H9 (cell line): ENCODE results near the gene DIPK1B. TPM values are rescaled to one million over a fixed set of nuclear protein-coding genes. Genes with fewer than 3 reads are reported as not detected.

Source experiments
- DNase-seq: peaks from one replicate; pipeline ENCODE4 v3.0.0-alpha.2; 2017
- H2AFZ ChIP-seq: one replicate; pipeline ENCODE4 v1.6.1; 2013; ENCODE audit warnings: mild to moderate bottlenecking, low read length, control low read depth, moderate library complexity
- H2AK5ac ChIP-seq: 2 replicates; pipeline ENCODE4 v1.6.1; 2013; ENCODE audit warnings: low read length, control low read depth, mixed read lengths; ENCODE audit not compliant: insufficient read length
- H2BK120ac ChIP-seq: one replicate; pipeline ENCODE4 v1.6.1; 2013; ENCODE audit warnings: low read depth, mild to moderate bottlenecking, low read length, control low read depth, inconsistent platforms; ENCODE audit not compliant: poor library complexity, severe bottlenecking
- H2BK12ac ChIP-seq: 2 replicates; pipeline ENCODE4 v1.6.1; 2013; ENCODE audit warnings: low read length, control low read depth, mixed read lengths, low read depth; ENCODE audit not compliant: insufficient read length
- H2BK15ac ChIP-seq: 2 replicates; pipeline ENCODE4 v1.6.1; 2013; ENCODE audit warnings: low read depth, low read length, control low read depth
- H2BK20ac ChIP-seq: one replicate; pipeline ENCODE4 v1.6.1; 2013; ENCODE audit warnings: low read depth, mild to moderate bottlenecking, low read length, control low read depth, inconsistent platforms; ENCODE audit not compliant: poor library complexity, severe bottlenecking
- H2BK5ac ChIP-seq: 2 replicates; pipeline ENCODE4 v1.6.1; 2013; ENCODE audit warnings: low read length, control low read depth, mixed read lengths; ENCODE audit not compliant: insufficient read length
- H3K14ac ChIP-seq: 2 replicates; pipeline ENCODE4 v1.6.1; 2013; ENCODE audit warnings: low read length, control low read depth; ENCODE audit not compliant: insufficient read depth
- H3K18ac ChIP-seq: 2 replicates; pipeline ENCODE4 v1.6.1; 2013; ENCODE audit warnings: low read depth, mild to moderate bottlenecking, mixed read lengths, low read length, control low read depth; ENCODE audit not compliant: insufficient read length
- H3K23ac ChIP-seq: 2 replicates; pipeline ENCODE4 v1.6.1; 2013; ENCODE audit warnings: low read length, control low read depth, mixed read lengths, low read depth; ENCODE audit not compliant: insufficient read length
- H3K23me2 ChIP-seq: 2 replicates; pipeline ENCODE4 v1.6.1; 2013; ENCODE audit warnings: low read depth, mild to moderate bottlenecking, mixed read lengths, low read length, control low read depth; ENCODE audit not compliant: insufficient read length, poor library complexity, severe bottlenecking
- H3K27ac ChIP-seq: 2 replicates; pipeline ENCODE4 v1.5.1; 2013; ENCODE audit warnings: low read length, control low read depth, mixed read lengths, low read depth; ENCODE audit not compliant: insufficient read length
- H3K27me3 ChIP-seq: 2 replicates; pipeline ENCODE4 v1.6.1; 2013; ENCODE audit warnings: low read length, control low read depth, inconsistent platforms; ENCODE audit not compliant: insufficient read depth
- H3K4ac ChIP-seq: 2 replicates; pipeline ENCODE4 v1.6.1; 2013; ENCODE audit warnings: low read depth, mild to moderate bottlenecking, control low read depth, inconsistent platforms, low read length, moderate library complexity
- H3K4me1 ChIP-seq: 2 replicates; pipeline ENCODE4 v1.6.1; 2013; ENCODE audit warnings: low read length, control low read depth, inconsistent platforms; ENCODE audit not compliant: insufficient read depth
- H3K4me2 ChIP-seq: 2 replicates; pipeline ENCODE4 v1.6.1; 2013; ENCODE audit warnings: low read length, control low read depth, mixed read lengths; ENCODE audit not compliant: insufficient read length, insufficient read depth
- H3K56ac ChIP-seq: 2 replicates; pipeline ENCODE4 v1.6.1; 2013; ENCODE audit warnings: low read depth, mild to moderate bottlenecking, mixed read lengths, low read length, control low read depth; ENCODE audit not compliant: insufficient read length
- H3K79me1 ChIP-seq: 2 replicates; pipeline ENCODE4 v1.6.1; 2013; ENCODE audit warnings: low read depth, mild to moderate bottlenecking, moderate library complexity, low read length, control low read depth, inconsistent platforms; ENCODE audit not compliant: insufficient read depth, poor library complexity, severe bottlenecking
- H3K79me2 ChIP-seq: 2 replicates; pipeline ENCODE4 v1.6.1; 2013; ENCODE audit warnings: low read length, control low read depth, inconsistent platforms; ENCODE audit not compliant: insufficient read depth
- H3K9ac ChIP-seq: 2 replicates; pipeline ENCODE4 v1.6.1; 2013; ENCODE audit warnings: low read length, control low read depth, mixed read lengths; ENCODE audit not compliant: insufficient read length; ENCODE audit errors: extremely low read depth
- H3K9me3 ChIP-seq: one replicate; pipeline ENCODE4 v1.6.1; 2013; ENCODE audit warnings: low read depth, low read length, inconsistent platforms; ENCODE audit not compliant: control insufficient read depth
- H3T11ph ChIP-seq: one replicate; pipeline ENCODE4 v1.6.1; 2013; ENCODE audit warnings: mild to moderate bottlenecking, low read length, control low read depth, inconsistent platforms
- H4K20me1 ChIP-seq: one replicate; pipeline ENCODE4 v1.6.1; 2013; ENCODE audit not compliant: control insufficient read depth, insufficient read length, insufficient read depth
- H4K5ac ChIP-seq: 2 replicates; pipeline ENCODE4 v1.6.1; 2013; ENCODE audit warnings: low read depth, mild to moderate bottlenecking, mixed read lengths, low read length, control low read depth; ENCODE audit not compliant: insufficient read length
- H4K8ac ChIP-seq: replicated peaks from 2 replicates; pipeline ENCODE4 v1.6.1; 2013; ENCODE audit warnings: low read length, control low read depth, mixed read lengths, low read depth; ENCODE audit not compliant: insufficient read length
- H4K91ac ChIP-seq: 2 replicates; pipeline ENCODE4 v1.6.1; 2013; ENCODE audit warnings: low read depth, mild to moderate bottlenecking, moderate library complexity, mixed read lengths, low read length, control low read depth; ENCODE audit not compliant: insufficient read length
- H3K27ac Mint-ChIP-seq, 3 experiments: 2 replicates in 2 of 3; 3 replicates in 1 of 3; pipeline ENCODE4 v1.8.0; 2020 to 2021; ENCODE audit warnings: mixed read lengths in 3 of 3, mild to moderate bottlenecking in 1 of 3, moderate library complexity in 1 of 3
- H3K27me3 Mint-ChIP-seq: 2 replicates; pipeline ENCODE4 v1.8.0; 2021; ENCODE audit warnings: low read depth, mild to moderate bottlenecking, moderate library complexity, mixed read lengths
- H3K36me3 Mint-ChIP-seq, 3 experiments: 2 replicates in 2 of 3; 3 replicates in 1 of 3; pipeline ENCODE4 v1.8.0; 2020 to 2021; ENCODE audit warnings: low read depth in 3 of 3, mixed read lengths in 3 of 3; ENCODE audit not compliant: insufficient read depth in 1 of 3
- H3K4me1 Mint-ChIP-seq, 2 experiments: 2 replicates each; pipeline ENCODE4 v1.8.0; 2020; ENCODE audit warnings: mixed read lengths in 2 of 2
- H3K4me3 Mint-ChIP-seq, 2 experiments: 2 replicates in 1 of 2; 3 replicates in 1 of 2; pipeline ENCODE4 v1.8.0; 2020 to 2021; ENCODE audit warnings: mild to moderate bottlenecking in 2 of 2, mixed read lengths in 2 of 2, moderate library complexity in 1 of 2
- H3K9me3 Mint-ChIP-seq, 2 experiments: 2 replicates in 1 of 2; 3 replicates in 1 of 2; pipeline ENCODE4 v1.8.0; 2020; ENCODE audit warnings: mild to moderate bottlenecking in 2 of 2, mixed read lengths in 2 of 2, moderate library complexity in 1 of 2
- WGBS: extraction: QIAGEN DNeasy Blood & Tissue Kit; methylation state at CpG from one replicate; pipeline ENCODE4 v1.1.7; 2013; ENCODE audit warnings: missing lambda C conversion rate, low lambda C conversion rate, mixed read lengths; ENCODE audit not compliant: insufficient read length; ENCODE audit errors: extremely low coverage; 5-methylcytosine and 5-hydroxymethylcytosine counted together
- total RNA-seq: library from RNA; stranded (reverse); gene quantifications from 2 replicates; pipeline ENCODE4 v1.2.1, GENCODE V29; 2021
- TF ChIP-seq, protein P1 (sequence below): fragments of 200-600 bp; sonication (generic); conservative IDR thresholded peaks from 3 replicates; pipeline ENCODE4 v1.8.0; 2021; ENCODE audit warnings: antibody characterized with exemption, mild to moderate bottlenecking

The DIPK1B gene
- total RNA-seq, 1 experiment from 2014 or later = 40.3 TPM

DNA sequence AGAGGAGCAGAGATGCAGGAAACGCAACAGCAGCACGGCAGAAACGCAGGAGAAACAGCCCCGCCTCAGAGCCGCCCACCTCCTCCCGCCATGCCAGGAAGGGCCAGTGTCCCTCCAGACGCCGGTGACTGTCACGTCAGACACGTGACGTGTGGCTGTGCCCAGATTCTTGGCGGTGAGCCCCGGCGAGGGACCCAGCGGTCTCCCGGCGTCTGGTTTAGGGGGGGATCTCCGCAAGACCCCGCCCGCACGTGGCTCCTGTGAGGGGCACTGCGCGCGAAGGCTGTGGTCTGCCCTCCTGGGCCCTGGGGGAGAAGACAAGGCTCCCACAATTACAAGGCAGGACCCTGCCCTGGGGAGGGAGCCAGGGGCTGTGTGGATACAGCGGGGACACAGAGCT, 48.1 kb downstream of the DIPK1B start:
- Histone ChIP-seq H4K20me1 (no peaks in the 10 kb centered on the region), H2AK5ac (no peak overlapping the region), H3K27me3 (no peaks in the 10 kb centered on the region), H2BK12ac (no peak overlapping the region), H2BK15ac (no peak overlapping the region), H4K8ac (no peak overlapping the region), H3K18ac (no peak overlapping the region), H4K5ac (no peak overlapping the region), H3K4ac (no peak overlapping the region), H3K4me2 (no peak overlapping the region), H3K4me1 (no peaks in the 10 kb centered on the region), H2BK20ac (no peak overlapping the region), H4K91ac (no peak overlapping the region), H3K9me3 (no peaks in the 10 kb centered on the region), H3K79me1 (no peaks in the 10 kb centered on the region), H3K9ac (no peak overlapping the region), H2BK5ac (no peak overlapping the region), H3K56ac (no peak overlapping the region), H3K79me2 (no peaks in the 10 kb centered on the region), H2AFZ (no peak overlapping the region), H2BK120ac (no peak overlapping the region), H3K14ac (no peak overlapping the region), H3T11ph (no peak overlapping the region), H3K23ac (no peak overlapping the region), H3K23me2 (no peaks in the 10 kb centered on the region), H3K27ac (no peak overlapping the region)
- WGBS = no CpG with 5 or more reads among the region's 25 CpGs
- DNase-seq = peak; percentile 40
- H3K27ac Mint-ChIP-seq = peak overlapping the region in 1 of 3 experiments; percentile 74; a peak in 1 of 7 replicates
- TF ChIP-seq, protein P1, sequence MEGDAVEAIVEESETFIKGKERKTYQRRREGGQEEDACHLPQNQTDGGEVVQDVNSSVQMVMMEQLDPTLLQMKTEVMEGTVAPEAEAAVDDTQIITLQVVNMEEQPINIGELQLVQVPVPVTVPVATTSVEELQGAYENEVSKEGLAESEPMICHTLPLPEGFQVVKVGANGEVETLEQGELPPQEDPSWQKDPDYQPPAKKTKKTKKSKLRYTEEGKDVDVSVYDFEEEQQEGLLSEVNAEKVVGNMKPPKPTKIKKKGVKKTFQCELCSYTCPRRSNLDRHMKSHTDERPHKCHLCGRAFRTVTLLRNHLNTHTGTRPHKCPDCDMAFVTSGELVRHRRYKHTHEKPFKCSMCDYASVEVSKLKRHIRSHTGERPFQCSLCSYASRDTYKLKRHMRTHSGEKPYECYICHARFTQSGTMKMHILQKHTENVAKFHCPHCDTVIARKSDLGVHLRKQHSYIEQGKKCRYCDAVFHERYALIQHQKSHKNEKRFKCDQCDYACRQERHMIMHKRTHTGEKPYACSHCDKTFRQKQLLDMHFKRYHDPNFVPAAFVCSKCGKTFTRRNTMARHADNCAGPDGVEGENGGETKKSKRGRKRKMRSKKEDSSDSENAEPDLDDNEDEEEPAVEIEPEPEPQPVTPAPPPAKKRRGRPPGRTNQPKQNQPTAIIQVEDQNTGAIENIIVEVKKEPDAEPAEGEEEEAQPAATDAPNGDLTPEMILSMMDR = no peak
- H3K36me3 Mint-ChIP-seq = peaks cover 2 to 8% (median 2%) of the 10 kb centered on the region in 3 experiments; a peak in 4 of 7 replicates
- peaks cover 2% of the 10 kb centered on the region; the same call in 1 of the 2 replicates for H3K27me3 Mint-ChIP-seq
- peaks cover 12 to 28% of the 10 kb centered on the region in 2 experiments; a peak in 3 of 4 replicates for H3K4me1 Mint-ChIP-seq
- H3K9me3 Mint-ChIP-seq = peaks cover 8 to 9% of the 10 kb centered on the region in 2 experiments; a peak in 4 of 5 replicates
- no peak overlapping the region; a peak in 1 of 5 replicates for H3K4me3 Mint-ChIP-seq
